Keratinocyte (primary cell): ENCODE results near the gene TAC3. TPM values are rescaled to one million over a fixed set of nuclear protein-coding genes. Genes with fewer than 3 reads are reported as not detected.
A peak's percentile ranks its signal among the peaks of the same experiment; 100 is the strongest.

ENCODE experiments used
- DNase-seq: peaks from one replicate; pipeline ENCODE4 v3.0.0-alpha.2; 2011; ENCODE audit warnings: low read depth, missing footprints, low spot score
- FAIRE-seq: peaks from 2 replicates; lab custom pipeline; 2011; peaks lifted over from hg19 to GRCh38; lab: Jason Lieb, UNC
- H2AFZ ChIP-seq: 2 replicates; pipeline ENCODE4 v1.6.0; 2012; ENCODE audit warnings: low read length, control low read depth, inconsistent platforms; ENCODE audit not compliant: control insufficient read depth
- H3K27ac ChIP-seq: 2 replicates; pipeline ENCODE4 v1.5.1; 2011; ENCODE audit warnings: low read length; ENCODE audit not compliant: control insufficient read depth, insufficient read depth
- H3K27me3 ChIP-seq: 3 replicates; pipeline ENCODE4 v1.6.0; 2011; ENCODE audit warnings: low read length; ENCODE audit not compliant: control insufficient read depth, insufficient read depth; ENCODE audit errors: extremely low read depth
- H3K36me3 ChIP-seq, 2 experiments: 2 replicates in 1 of 2; 3 replicates in 1 of 2; pipeline ENCODE4 v1.5.1; 2011; ENCODE audit warnings: low read length in 2 of 2, mild to moderate bottlenecking in 1 of 2; ENCODE audit not compliant: control insufficient read depth in 2 of 2, insufficient read depth in 2 of 2; ENCODE audit errors: extremely low read depth in 1 of 2
- H3K4me1 ChIP-seq: 3 replicates; pipeline ENCODE4 v1.5.1; 2011; ENCODE audit warnings: low read length; ENCODE audit not compliant: control insufficient read depth, insufficient read depth; ENCODE audit errors: extremely low read depth
- H3K4me2 ChIP-seq: 3 replicates; pipeline ENCODE4 v1.6.0; 2011; ENCODE audit warnings: low read depth, low read length; ENCODE audit not compliant: control insufficient read depth, insufficient read depth; ENCODE audit errors: extremely low read depth
- H3K4me3 ChIP-seq, 3 experiments: fragments of 200-600 bp in 1 of 3; sonication (generic) in 1 of 3; 2 replicates in 2 of 3; 3 replicates in 1 of 3; pipeline ENCODE4 v1.5.1; 2011 to 2016; ENCODE audit warnings: low read length in 3 of 3, mild to moderate bottlenecking in 3 of 3, control low read depth in 2 of 3, inconsistent platforms in 1 of 3, low read depth in 1 of 3, mixed read lengths in 1 of 3, mixed run types in 1 of 3, moderate library complexity in 1 of 3; ENCODE audit not compliant: control insufficient read depth in 2 of 3, insufficient read depth in 2 of 3; ENCODE audit errors: extremely low read depth in 1 of 3
- H3K79me2 ChIP-seq: 2 replicates; pipeline ENCODE4 v1.6.0; 2012; ENCODE audit warnings: low read length; ENCODE audit not compliant: control insufficient read depth, insufficient read depth
- H3K9ac ChIP-seq: 3 replicates; pipeline ENCODE4 v1.6.0; 2011; ENCODE audit warnings: low read length; ENCODE audit not compliant: control insufficient read depth, insufficient read depth; ENCODE audit errors: extremely low read depth
- H3K9me1 ChIP-seq: 3 replicates; pipeline ENCODE4 v1.6.0; 2011; ENCODE audit warnings: low read length; ENCODE audit not compliant: control insufficient read depth, insufficient read depth; ENCODE audit errors: extremely low read depth
- H3K9me3 ChIP-seq: 2 replicates; pipeline ENCODE4 v1.5.1; 2012; ENCODE audit warnings: low read depth, low read length; ENCODE audit not compliant: control insufficient read depth
- H4K20me1 ChIP-seq: 3 replicates; pipeline ENCODE4 v1.6.0; 2011; ENCODE audit warnings: low read length; ENCODE audit not compliant: control insufficient read depth, insufficient read depth; ENCODE audit errors: extremely low read depth
- CTCF ChIP-seq, 3 experiments: IDR thresholded peaks in 1 of 3; conservative IDR thresholded peaks in 1 of 3; optimal IDR thresholded peaks in 1 of 3; 2 replicates in 2 of 3; 3 replicates in 1 of 3; pipeline versions ENCODE3 to v1.5.1; 2011; ENCODE audit warnings: low read length in 3 of 3, mild to moderate bottlenecking in 3 of 3, moderate library complexity in 2 of 3, control low read depth in 1 of 3, inconsistent platforms in 1 of 3; ENCODE audit not compliant: insufficient read depth in 2 of 3; ENCODE audit errors: extremely low read depth in 1 of 3
- EZH2 ChIP-seq: IDR thresholded peaks from one replicate; pipeline ENCODE4 v1.6.1; 2012; ENCODE audit warnings: inconsistent platforms, mild to moderate bottlenecking, low read length, moderate library complexity
- dilution Hi-C: fragments of 300-500 bp; cut with MboI; formaldehyde crosslinking; loops from one replicate; pipeline ENCODE4 v1.7.0; 2020; ENCODE audit warnings: low sequenced_read_pairs; ENCODE audit not compliant: extremely low pct_ligation_motif_present
- polyA plus RNA-seq, 5 experiments: library from polyadenylated mRNA; depleted of rRNA in 3 of 5; stranded (reverse) in 3 of 5; stranded (forward) in 1 of 5; unstranded in 1 of 5; fragments of >200 nt; gene quantifications; 1 replicate in 1 of 5; 2 replicates in 3 of 5; 3 replicates in 1 of 5; pipeline versions ENCODE4 v1.2.1 to v1.2.3, GENCODE V29; 2011 to 2012; ENCODE audit warnings: missing spikeins in 2 of 5, low read depth in 1 of 5, low replicate concordance in 1 of 5

TAC3 gene
- polyA plus RNA-seq, 1 donor (not counting 4 experiments of a cell fraction or from before 2014, with no cell fraction given): not detected

- H3K27me3 ChIP-seq: no peaks in the 10 kb centered on the region
- H3K4me1 ChIP-seq: peaks cover 6% of the 10 kb centered on the region
- DNase-seq: no peak
- TF ChIP-seq CTCF (optimal IDR thresholded peaks at IDR 0.05 in 1 of 3, IDR thresholded peaks at IDR 0.05 in 1 of 3, conservative IDR thresholded peaks at IDR 0.05 in 1 of 3; ENCODE audit: extremely low read depth in 1 of 3, insufficient read depth in 2 of 3, low read length in 3 of 3) (no peak), EZH2 (no peak)
- H3K79me2 ChIP-seq: peaks cover 26% of the 10 kb centered on the region
- no peak overlapping the region for H2AFZ ChIP-seq
- peaks cover 17 to 25% of the 10 kb centered on the region in 2 experiments for H3K36me3 ChIP-seq
- no peaks in the 10 kb centered on the region for H3K9me3 ChIP-seq
- H3K9me1 ChIP-seq: no peaks in the 10 kb centered on the region
- H4K20me1 ChIP-seq: no peaks in the 10 kb centered on the region
- no peak overlapping the region for H3K27ac ChIP-seq
- FAIRE-seq: no peak
- dilution Hi-C loops: loop anchor here (10.0 kb wide), 1 partner anchor 249 kb away; the partner anchor contains the start of gene PRIM1
- H3K4me3 ChIP-seq: no peak overlapping the region
- H3K9ac ChIP-seq: no peak overlapping the region
- H3K4me2 ChIP-seq: no peak overlapping the region
Observed at GRCh38 chr12:57003395-57003794, 12.9 kb downstream of the TAC3 start.

DNA sequence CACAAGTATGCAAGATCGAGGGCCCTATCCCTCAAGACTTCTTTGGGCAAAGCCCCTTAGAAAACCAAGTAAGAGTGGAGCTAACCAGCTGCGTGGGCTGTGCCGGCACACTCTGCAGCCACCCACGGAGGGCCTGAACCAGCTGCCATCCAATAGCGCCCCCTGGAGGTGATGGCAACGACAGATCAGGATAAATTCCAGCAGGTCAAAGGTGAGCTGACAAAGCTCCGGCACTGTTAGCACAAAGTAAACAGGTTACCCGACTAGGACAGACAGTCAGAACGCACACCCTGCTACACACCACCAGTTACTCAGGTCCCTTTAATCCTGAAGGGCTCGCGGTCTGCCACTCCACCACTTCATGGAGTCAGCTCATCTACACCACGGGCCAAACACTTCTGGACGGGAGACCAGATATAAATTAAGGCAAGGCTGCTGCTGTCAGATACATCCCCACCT is 14.9 kb downstream of the TAC3 start:
- Histone ChIP-seq H4K20me1 (no peaks in the 10 kb centered on the region), H3K9me1 (no peaks in the 10 kb centered on the region), H3K27me3 (no peaks in the 10 kb centered on the region), H3K9me3 (no peaks in the 10 kb centered on the region), H3K4me1 (peaks cover 6% of the 10 kb centered on the region), H3K4me2 (no peak overlapping the region), H3K9ac (no peak overlapping the region), H3K36me3 (peaks cover 17 to 25% of the 10 kb centered on the region in 2 experiments), H2AFZ (no peak overlapping the region), H3K79me2 (peaks cover 26% of the 10 kb centered on the region), H3K27ac (no peak overlapping the region), H3K4me3 (no peak overlapping the region)
- dilution Hi-C loops: loop anchor here (10.0 kb wide), 1 partner anchor 247 kb away; the partner anchor contains the start of gene PRIM1
- DNase-seq (peak; percentile 23), FAIRE-seq (peak; percentile 34)
- TF ChIP-seq CTCF (optimal IDR thresholded peaks at IDR 0.05 in 1 of 3, IDR thresholded peaks at IDR 0.05 in 1 of 3, conservative IDR thresholded peaks at IDR 0.05 in 1 of 3; ENCODE audit: extremely low read depth in 1 of 3, insufficient read depth in 2 of 3, low read length in 3 of 3) (peak; percentile 85 to 91 (median 88)), EZH2 (no peak)
